BJ (cell line): ENCODE results near the gene VSIG1. TPM values are rescaled to one million over a fixed set of nuclear protein-coding genes. Genes with fewer than 3 reads are reported as not detected.

Source experiments
- CTCF ChIA-PET: fragments of 350-600 bp; formaldehyde crosslinking; extraction: SDS; loops from one replicate; lab custom pipeline; 2021; ENCODE audit warnings: antibody characterized with exemption, inconsistent platforms; lab: Yijun Ruan, JAX
- POLR2A ChIA-PET: fragments of 300-600 bp; sonication (Branson Sonifier 250); formaldehyde crosslinking; extraction: SDS; loops from one replicate; lab custom pipeline; 2021; ENCODE audit warnings: antibody characterized with exemption; lab: Charles Lee
- DNase-seq: peaks from one replicate; pipeline ENCODE4 v3.0.0-alpha.2; 2011; ENCODE audit warnings: low read depth
- H3K27me3 ChIP-seq: 2 replicates; pipeline ENCODE4 v1.6.0; 2011; ENCODE audit warnings: low read length; ENCODE audit not compliant: control insufficient read depth, insufficient read depth
- H3K36me3 ChIP-seq: 2 replicates; pipeline ENCODE4 v1.5.1; 2011; ENCODE audit warnings: low read length; ENCODE audit not compliant: control insufficient read depth, insufficient read depth
- H3K4me3 ChIP-seq: 2 replicates; pipeline ENCODE4 v1.5.1; 2011; ENCODE audit warnings: low read depth, mild to moderate bottlenecking, control low read depth, low read length
- CTCF ChIP-seq: IDR thresholded peaks from 2 replicates; pipeline ENCODE4 v1.5.1; 2011; ENCODE audit warnings: low read depth, mild to moderate bottlenecking, control low read depth, inconsistent platforms, low read length, moderate library complexity; ENCODE audit not compliant: insufficient read depth
- polyA plus RNA-seq: library from polyadenylated mRNA; depleted of rRNA; stranded (reverse); fragments of >200 nt; gene quantifications from 2 replicates; pipeline ENCODE4 v1.2.3, GENCODE V29; 2011

Gene VSIG1
- polyA plus RNA-seq, 1 experiment: 0.26 TPM

- ChIA-PET POLR2A (no interaction called here), CTCF (no interaction called here)
- Histone ChIP-seq H3K36me3 (no peaks in the 10 kb centered on the region), H3K27me3 (no peaks in the 10 kb centered on the region; the same call in 1 of the 2 replicates), H3K4me3 (no peak overlapping the region)
- TF ChIP-seq CTCF: no peak
- no peak for DNase-seq
Observed at GRCh38 chrX:108028854-108029253, 16.0 kb upstream of the VSIG1 start.

- no peak overlapping the region for H3K4me3 ChIP-seq
- TF ChIP-seq CTCF: no peak
- ChIA-PET CTCF (no interaction called here), POLR2A (no interaction called here)
- H3K27me3 ChIP-seq: no peaks in the 10 kb centered on the region; the same call in 1 of the 2 replicates
- no peak for DNase-seq
- H3K36me3 ChIP-seq: no peaks in the 10 kb centered on the region
Observed at GRCh38 chrX:108029928-108030711, 14.7 kb upstream of the VSIG1 start.

GRCh38 chrX:108032944-108033343 lies 11.9 kb upstream of the VSIG1 start:
- Histone ChIP-seq H3K36me3 (no peaks in the 10 kb centered on the region), H3K27me3 (no peaks in the 10 kb centered on the region), H3K4me3 (no peak overlapping the region)
- no peak for TF ChIP-seq CTCF
- DNase-seq: no peak
- CTCF ChIA-PET: no interaction called here
- POLR2A ChIA-PET: no interaction called here

- H3K4me3 ChIP-seq: no peak overlapping the region
- TF ChIP-seq CTCF: no peak
- ChIA-PET POLR2A (no interaction called here), CTCF (no interaction called here)
- DNase-seq: no peak
- no peaks in the 10 kb centered on the region for H3K36me3 ChIP-seq
- no peaks in the 10 kb centered on the region for H3K27me3 ChIP-seq
Observed at GRCh38 chrX:108033890-108034289, 11.0 kb upstream of the VSIG1 start.

- H3K4me3 ChIP-seq: no peak overlapping the region
- no peaks in the 10 kb centered on the region for H3K36me3 ChIP-seq
- no peak for TF ChIP-seq CTCF
- no peak for DNase-seq
- no peaks in the 10 kb centered on the region for H3K27me3 ChIP-seq
- ChIA-PET CTCF (no interaction called here), POLR2A (no interaction called here)
Observed at GRCh38 chrX:108034725-108035124, 10.1 kb upstream of the VSIG1 start.
